Measurements from ENCODE around the gene ZNF10. TPM values are rescaled to one million over a fixed set of nuclear protein-coding genes. Genes with fewer than 3 reads are reported as not detected.
A peak's percentile ranks its signal among the peaks of the same experiment; 100 is the strongest.

Gene ZNF10
- total RNA-seq: 4.3 and 6.6 TPM in 2 replicates

DNA sequence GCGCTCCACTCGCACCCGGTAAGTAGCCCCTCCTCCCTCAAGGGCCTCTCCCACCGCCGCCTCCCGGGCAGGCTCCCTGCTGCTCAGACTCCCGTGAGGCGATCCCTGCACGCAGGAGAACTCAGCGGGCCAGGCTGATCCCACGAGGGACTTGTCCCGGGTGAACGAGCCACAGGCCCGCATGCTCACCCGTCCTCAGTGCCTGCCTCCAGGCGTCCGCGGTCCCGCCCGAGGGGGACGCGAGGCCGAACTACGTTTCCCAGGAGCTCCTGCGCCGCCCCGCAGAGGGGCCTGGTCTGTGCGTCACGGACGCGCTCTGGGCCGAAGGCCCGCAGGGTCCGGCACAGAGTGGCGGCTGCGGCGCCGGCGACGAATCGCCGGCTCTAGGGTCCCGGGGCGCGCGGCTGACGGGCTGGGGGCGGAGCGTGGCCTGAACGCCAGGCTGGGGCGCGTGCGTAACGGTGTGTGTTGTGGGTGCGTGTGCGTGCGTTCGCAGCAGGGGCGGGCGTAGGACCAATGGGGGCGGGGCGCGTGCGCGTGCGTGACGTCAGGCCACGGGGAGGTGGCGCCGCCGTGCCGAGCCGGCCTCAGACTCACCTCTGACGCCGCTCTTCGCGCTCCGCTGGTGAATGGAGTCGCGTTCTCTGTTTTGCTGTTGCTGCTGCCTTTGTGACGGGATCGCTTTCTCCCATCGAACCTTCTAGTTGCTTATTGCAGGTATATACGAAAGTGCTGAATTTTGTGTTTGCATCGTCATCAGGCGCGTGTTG lies at the start of gene ZNF10, which contains the start of gene ZNF891:
ZNF10 (plus strand) TSS at position 590 of the 770 bp plus-strand sequence. CDS start 13,866 bp downstream, outside the sequence.
ZNF891 (minus strand) TSS at position 237 of the 770 bp plus-strand sequence. CDS start 8,356 bp downstream, outside the sequence.
- TF ChIP-seq, protein P1, sequence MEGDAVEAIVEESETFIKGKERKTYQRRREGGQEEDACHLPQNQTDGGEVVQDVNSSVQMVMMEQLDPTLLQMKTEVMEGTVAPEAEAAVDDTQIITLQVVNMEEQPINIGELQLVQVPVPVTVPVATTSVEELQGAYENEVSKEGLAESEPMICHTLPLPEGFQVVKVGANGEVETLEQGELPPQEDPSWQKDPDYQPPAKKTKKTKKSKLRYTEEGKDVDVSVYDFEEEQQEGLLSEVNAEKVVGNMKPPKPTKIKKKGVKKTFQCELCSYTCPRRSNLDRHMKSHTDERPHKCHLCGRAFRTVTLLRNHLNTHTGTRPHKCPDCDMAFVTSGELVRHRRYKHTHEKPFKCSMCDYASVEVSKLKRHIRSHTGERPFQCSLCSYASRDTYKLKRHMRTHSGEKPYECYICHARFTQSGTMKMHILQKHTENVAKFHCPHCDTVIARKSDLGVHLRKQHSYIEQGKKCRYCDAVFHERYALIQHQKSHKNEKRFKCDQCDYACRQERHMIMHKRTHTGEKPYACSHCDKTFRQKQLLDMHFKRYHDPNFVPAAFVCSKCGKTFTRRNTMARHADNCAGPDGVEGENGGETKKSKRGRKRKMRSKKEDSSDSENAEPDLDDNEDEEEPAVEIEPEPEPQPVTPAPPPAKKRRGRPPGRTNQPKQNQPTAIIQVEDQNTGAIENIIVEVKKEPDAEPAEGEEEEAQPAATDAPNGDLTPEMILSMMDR (conservative IDR thresholded peaks at IDR 0.05; ENCODE audit: low read depth, low read length): no peak
- H3K4me3 ChIP-seq (ENCODE audit: low read depth, low read length): peak within 1 kb of the TSS; percentile 62
- DNase-seq (ENCODE audit: low read depth): peak; percentile 40

DNA sequence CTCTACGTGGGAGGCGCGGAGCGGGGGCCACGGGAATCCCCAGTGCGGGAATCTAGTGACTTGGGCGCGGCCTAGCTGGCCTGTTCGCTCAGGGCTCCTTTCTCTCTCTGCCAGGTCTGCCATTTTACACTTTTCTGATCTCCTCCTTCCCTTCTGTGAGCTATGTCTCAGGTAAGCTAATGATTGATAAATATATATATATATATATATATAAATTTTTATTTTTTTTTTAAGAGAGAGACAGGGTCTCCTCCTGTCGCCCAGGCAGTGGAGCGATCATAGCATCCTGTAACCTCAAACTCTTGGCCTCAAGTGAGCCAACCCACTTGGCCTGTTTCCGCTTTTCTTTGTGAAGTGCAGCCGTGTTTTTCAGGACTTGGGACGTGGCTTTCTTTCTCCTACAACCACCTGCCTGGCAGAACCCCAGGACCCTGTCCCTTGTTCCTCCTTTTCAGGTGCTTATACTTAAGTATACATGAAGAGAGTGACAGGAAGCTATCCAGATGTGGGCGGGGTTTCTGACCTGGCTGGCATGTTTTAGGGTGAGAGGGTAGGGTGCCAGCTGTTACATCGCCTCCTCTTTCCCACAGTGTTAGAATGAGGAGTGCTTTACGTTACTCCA lies 49.2 kb upstream of the ZNF10 start:
- DNase-seq (ENCODE audit: low read depth): no peak
- H3K4me3 ChIP-seq (ENCODE audit: low read depth, low read length): peak overlapping the region; percentile 81
- TF ChIP-seq, protein P1 (conservative IDR thresholded peaks at IDR 0.05; ENCODE audit: low read depth, low read length): no peak

DNA sequence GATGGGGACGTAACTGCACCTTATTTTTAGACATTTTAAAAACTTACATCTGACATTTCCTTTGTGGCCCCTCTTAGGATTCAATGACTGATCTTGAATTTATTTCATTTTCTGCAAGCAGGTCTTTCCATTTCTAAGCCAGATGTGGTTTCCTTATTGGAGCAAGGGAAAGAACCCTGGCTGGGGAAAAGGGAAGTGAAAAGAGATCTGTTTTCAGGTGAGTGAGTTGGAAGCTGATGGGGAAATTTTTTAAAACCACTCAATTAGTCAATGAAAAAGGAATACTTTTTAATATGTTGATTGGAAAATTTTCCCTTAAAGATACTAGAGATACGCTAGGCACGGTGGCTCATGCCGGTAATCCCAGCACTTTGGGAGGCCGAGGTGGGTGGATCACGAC lies 47.1 kb upstream of the ZNF10 start:
- H3K4me3 ChIP-seq (ENCODE audit: low read depth, low read length): no peak overlapping the region
- TF ChIP-seq, protein P1 (conservative IDR thresholded peaks at IDR 0.05; ENCODE audit: low read depth, low read length): no peak
- no peak for DNase-seq (ENCODE audit: low read depth)

DNA sequence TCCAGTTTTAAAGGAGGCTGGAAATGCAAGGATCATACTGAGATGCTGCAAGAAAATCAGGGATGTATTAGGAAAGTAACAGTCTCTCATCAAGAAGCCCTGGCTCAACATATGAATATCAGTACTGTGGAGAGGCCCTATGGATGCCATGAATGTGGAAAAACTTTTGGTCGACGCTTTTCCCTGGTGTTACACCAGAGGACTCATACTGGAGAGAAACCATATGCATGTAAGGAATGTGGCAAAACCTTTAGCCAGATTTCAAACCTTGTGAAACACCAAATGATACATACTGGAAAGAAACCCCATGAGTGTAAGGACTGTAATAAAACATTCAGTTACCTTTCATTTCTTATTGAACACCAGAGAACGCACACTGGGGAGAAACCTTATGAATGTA lies 24.8 kb upstream of the ZNF10 start:
- no peak for DNase-seq (ENCODE audit: low read depth)
- TF ChIP-seq, protein P1 (conservative IDR thresholded peaks at IDR 0.05; ENCODE audit: low read depth, low read length): no peak
- H3K4me3 ChIP-seq (ENCODE audit: low read depth, low read length): no peak overlapping the region

DNA sequence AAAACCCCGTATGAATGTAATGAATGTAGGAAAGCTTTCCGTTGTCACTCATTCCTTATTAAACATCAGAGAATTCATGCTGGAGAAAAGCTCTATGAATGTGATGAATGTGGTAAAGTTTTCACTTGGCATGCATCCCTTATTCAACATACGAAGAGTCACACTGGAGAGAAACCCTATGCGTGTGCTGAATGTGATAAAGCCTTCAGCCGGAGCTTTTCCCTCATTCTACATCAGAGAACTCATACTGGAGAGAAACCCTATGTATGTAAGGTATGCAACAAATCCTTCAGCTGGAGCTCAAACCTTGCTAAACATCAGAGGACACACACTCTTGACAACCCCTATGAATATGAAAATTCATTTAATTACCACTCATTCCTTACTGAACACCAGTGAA lies 24.2 kb upstream of the ZNF10 start:
- no peak overlapping the region for H3K4me3 ChIP-seq (ENCODE audit: low read depth, low read length)
- TF ChIP-seq, protein P1 (conservative IDR thresholded peaks at IDR 0.05; ENCODE audit: low read depth, low read length): no peak
- DNase-seq (ENCODE audit: low read depth): no peak

DNA sequence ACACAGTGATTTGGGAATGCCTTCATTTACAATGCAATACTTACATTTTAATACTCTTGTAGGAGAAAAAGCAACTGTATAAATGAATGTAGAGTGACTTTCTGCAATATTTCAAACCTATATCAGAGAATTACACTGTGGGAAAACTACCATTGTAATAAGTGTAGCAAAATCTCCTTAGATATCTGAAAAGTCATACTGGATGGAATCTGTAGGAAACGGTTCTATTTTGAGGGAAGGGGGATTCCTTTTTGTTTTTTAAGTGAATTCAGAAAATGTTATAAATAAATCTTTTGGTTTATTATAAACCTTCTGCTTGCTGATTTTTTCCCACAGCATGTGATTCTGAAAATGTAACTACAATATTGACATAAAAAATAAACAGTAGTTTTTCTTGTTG lies 23.3 kb upstream of the ZNF10 start:
- DNase-seq (ENCODE audit: low read depth): no peak
- no peak overlapping the region for H3K4me3 ChIP-seq (ENCODE audit: low read depth, low read length)
- TF ChIP-seq, protein P1 (conservative IDR thresholded peaks at IDR 0.05; ENCODE audit: low read depth, low read length): no peak

Measured in epithelial cell of proximal tubule (primary cell).